CD4-positive, alpha-beta T cell treated with Interleukin-15 for 4 hours (primary cell): Measurements from ENCODE around the gene MACROD2.
"Not testable (repeated sequence)": the region's sequence is repeated elsewhere in the genome, so short reads cannot be mapped to it uniquely, and the experiment has no call there.

Experiments used
- DNase-seq: peaks from one replicate; pipeline ENCODE4 v3.0.0-alpha.2; 2020; ENCODE audit warnings: low spot score

MACROD2 gene

GRCh38 chr20:15537200-15537599 lies 1541.9 kb downstream of the MACROD2 start:
- DNase-seq: not testable (repeated sequence)

- no peak for DNase-seq
Measured at GRCh38 chr20:15542655-15543054, 1547.3 kb downstream of the MACROD2 start.

GRCh38 chr20:15544742-15545141 lies 1549.4 kb downstream of the MACROD2 start:
- no peak for DNase-seq

GRCh38 chr20:15546525-15547023 lies 1551.3 kb downstream of the MACROD2 start:
- no peak for DNase-seq

GRCh38 chr20:15547119-15547518 lies 1551.8 kb downstream of the MACROD2 start:
- no peak for DNase-seq

- DNase-seq: no peak
Measured at GRCh38 chr20:15550116-15550870, 1555.0 kb downstream of the MACROD2 start.

GRCh38 chr20:15555913-15556312 lies 1560.6 kb downstream of the MACROD2 start:
- no peak for DNase-seq

GRCh38 chr20:15556869-15557268 lies 1561.6 kb downstream of the MACROD2 start:
- no peak for DNase-seq

- DNase-seq: no peak
Measured at GRCh38 chr20:15561070-15561569, 1565.8 kb downstream of the MACROD2 start.

GRCh38 chr20:15561707-15562404 lies 1566.5 kb downstream of the MACROD2 start:
- DNase-seq: no peak

GRCh38 chr20:15563836-15564235 lies 1568.5 kb downstream of the MACROD2 start:
- DNase-seq: no peak

- no peak for DNase-seq
Measured at GRCh38 chr20:15564981-15565380, 1569.7 kb downstream of the MACROD2 start.

- no peak for DNase-seq
Measured at GRCh38 chr20:15565786-15566185, 1570.5 kb downstream of the MACROD2 start.

- no peak for DNase-seq
Measured at GRCh38 chr20:15567219-15567618, 1571.9 kb downstream of the MACROD2 start.

GRCh38 chr20:15570156-15570555 lies 1574.8 kb downstream of the MACROD2 start:
- no peak for DNase-seq

GRCh38 chr20:15571056-15571455 lies 1575.7 kb downstream of the MACROD2 start:
- DNase-seq: no peak

GRCh38 chr20:15575255-15575654 lies 1579.9 kb downstream of the MACROD2 start:
- no peak for DNase-seq

GRCh38 chr20:15576411-15576810 lies 1581.1 kb downstream of the MACROD2 start:
- DNase-seq: no peak

GRCh38 chr20:15578113-15578512 lies 1582.8 kb downstream of the MACROD2 start:
- no peak for DNase-seq

GRCh38 chr20:15579688-15580087 lies 1584.4 kb downstream of the MACROD2 start:
- no peak for DNase-seq

GRCh38 chr20:15582146-15582760 lies 1586.9 kb downstream of the MACROD2 start:
- DNase-seq: no peak

- no peak for DNase-seq
Measured at GRCh38 chr20:15584507-15584906, 1589.2 kb downstream of the MACROD2 start.

GRCh38 chr20:15593081-15593480 lies 1597.8 kb downstream of the MACROD2 start:
- DNase-seq: no peak
